GM15510 (cell line): ENCODE results near the gene ZSWIM3.

Experiments
- POLR2A ChIP-seq: IDR thresholded peaks from 3 replicates; pipeline ENCODE4 v1.6.1; 2011; ENCODE audit warnings: borderline replicate concordance; ENCODE audit not compliant: insufficient read length; ENCODE audit errors: extremely low read depth

ZSWIM3 gene

DNA sequence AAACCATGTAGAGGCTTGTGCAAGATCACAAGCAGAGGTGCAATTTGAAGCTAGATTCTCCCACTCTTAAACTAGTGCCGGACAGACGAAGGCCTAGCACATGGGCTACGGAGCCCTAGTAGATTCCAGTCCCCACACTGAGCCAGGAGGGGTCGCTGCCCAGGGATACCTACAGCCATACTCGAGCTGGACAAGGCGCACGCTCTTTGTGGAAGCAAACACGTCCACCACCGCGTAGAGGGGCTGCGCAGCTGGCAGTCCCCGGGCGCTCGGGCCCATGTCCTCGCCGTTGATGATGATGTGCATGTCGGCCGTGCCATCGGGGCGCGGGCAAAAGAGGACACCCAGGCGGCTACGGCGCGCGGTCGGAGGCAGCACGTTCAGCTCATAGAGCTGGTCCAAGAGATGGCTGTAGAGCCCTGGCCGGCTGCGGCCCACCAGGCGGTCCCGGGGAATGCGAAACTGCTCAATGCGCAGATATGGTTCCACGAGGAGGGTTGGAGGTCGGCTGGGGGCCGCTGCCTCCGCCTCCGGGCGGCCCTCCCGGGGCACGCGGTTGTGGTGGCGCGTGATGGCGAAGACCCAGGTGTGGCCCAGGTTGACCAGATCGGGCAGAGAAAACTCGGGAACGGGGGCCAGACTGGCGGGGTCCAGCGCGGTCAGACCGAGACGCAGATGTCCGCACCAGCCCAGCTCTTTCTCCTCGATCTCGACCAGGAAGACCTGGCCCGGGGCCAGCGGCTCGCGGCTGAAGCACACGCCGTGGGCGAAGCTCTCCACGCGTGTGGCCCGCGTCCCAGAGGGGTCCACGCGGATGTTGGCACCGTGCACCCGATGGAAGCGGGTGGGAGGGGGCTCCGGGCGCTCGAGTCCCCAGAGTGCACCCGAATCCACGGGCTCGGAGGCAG is 32.9 kb downstream of the ZSWIM3 start:
- TF ChIP-seq POLR2A = no peak

DNA sequence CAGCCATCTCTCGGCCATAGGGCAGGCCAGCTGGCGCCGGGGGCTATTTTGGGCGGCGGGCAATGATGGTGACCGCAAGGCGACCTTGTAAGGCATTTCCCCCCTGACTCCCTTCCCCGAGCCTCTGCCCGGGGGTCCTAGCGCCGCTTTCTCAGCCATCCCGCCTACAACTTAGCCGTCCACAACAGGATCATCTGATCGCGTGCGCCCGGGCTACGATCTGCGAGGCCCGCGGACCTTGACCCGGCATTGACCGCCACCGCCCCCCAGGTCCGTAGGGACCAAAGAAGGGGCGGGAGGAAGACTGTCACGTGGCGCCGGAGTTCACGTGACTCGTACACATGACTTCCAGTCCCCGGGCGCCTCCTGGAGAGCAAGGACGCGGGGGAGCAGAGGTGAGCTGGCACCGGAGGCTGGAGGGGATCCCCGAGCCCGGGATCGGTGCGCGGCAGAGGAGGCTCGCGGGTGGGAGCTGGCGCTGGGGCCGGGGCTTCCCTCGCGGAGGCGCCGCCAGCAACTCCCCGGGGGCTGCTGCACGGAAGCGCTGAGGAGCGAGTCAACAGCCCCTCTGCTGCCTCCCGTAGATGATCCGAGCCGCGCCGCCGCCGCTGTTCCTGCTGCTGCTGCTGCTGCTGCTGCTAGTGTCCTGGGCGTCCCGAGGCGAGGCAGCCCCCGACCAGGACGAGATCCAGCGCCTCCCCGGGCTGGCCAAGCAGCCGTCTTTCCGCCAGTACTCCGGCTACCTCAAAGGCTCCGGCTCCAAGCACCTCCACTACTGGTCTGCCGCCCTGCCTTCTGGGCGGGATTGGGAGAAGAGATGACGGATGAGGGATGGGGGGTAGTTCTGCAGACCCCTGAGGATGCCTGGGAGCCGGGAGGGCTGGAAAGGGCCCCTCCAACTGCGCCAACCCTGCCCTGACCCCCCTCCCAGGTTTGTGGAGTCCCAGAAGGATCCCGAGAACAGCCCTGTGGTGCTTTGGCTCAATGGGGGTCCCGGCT is 33.9 kb downstream of the ZSWIM3 start, which contains the start of the genes CTSA and NEURL2:
Gene CTSA, plus strand, starts transcription at position 351 of the 999 bp plus-strand sequence. Its CDS starts 234 bp downstream, at position 585.
Gene NEURL2, minus strand, starts transcription at position 224 of the 999 bp plus-strand sequence. Its CDS starts 217 bp downstream, at position 7.
- peak; percentile 76 for TF ChIP-seq POLR2A

DNA sequence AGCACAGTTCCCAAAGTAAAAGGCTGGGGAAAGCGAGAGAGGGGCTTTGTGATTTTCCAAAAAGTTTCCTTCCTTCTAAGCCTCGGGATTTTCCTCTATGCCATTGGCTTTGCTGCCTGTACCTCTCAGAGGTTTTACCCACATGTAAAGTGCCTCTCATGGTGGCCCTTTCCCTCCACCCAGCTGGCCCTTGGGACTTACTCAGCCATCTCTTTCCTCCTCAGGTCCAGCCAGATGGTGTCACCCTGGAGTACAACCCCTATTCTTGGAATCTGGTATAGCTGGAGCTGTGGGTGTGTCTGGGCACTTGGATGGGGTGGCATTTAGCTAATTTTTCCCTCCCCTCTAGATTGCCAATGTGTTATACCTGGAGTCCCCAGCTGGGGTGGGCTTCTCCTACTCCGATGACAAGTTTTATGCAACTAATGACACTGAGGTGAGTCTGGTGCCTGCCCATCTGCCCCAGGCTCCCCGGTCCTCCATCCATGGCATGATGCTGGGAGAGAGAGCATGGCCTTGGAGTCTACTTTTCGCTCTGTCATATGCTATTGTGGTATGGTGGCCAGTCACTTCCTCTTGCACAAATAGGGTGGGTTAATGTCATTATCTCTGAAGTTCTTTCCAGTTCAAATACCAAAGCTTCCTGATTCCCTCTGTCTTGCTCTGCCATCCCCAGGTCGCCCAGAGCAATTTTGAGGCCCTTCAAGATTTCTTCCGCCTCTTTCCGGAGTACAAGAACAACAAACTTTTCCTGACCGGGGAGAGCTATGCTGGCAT is 34.8 kb downstream of the ZSWIM3 start:
- TF ChIP-seq POLR2A = no peak

DNA sequence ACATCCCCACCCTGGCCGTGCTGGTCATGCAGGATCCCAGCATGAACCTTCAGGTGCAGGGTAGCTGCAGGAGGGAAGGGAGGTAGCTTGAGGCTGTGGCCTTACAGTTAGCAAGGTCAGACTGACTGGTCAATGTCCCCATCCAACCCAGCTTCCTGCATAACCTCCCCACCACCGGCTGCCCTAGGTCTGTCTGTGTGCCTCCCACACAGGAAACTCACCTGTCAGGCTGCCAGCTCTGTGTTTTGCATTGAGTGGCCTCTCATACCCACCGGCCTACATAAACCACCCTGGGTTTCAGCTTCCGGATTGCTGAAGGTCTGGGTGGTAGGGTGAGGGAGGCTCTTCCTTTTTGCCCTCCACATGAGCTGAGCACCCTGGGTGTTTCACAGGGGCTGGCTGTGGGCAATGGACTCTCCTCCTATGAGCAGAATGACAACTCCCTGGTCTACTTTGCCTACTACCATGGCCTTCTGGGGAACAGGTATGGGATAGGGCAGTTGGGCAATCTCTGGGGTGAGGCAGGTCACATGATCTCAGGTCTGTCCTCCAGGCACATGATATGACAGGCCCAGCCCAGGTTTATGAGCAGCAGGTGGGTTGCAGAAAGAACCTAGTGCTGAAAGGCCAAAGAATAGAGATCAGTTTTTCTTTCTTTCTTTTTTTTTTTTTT is 35.5 kb downstream of the ZSWIM3 start:
- TF ChIP-seq POLR2A = no peak

DNA sequence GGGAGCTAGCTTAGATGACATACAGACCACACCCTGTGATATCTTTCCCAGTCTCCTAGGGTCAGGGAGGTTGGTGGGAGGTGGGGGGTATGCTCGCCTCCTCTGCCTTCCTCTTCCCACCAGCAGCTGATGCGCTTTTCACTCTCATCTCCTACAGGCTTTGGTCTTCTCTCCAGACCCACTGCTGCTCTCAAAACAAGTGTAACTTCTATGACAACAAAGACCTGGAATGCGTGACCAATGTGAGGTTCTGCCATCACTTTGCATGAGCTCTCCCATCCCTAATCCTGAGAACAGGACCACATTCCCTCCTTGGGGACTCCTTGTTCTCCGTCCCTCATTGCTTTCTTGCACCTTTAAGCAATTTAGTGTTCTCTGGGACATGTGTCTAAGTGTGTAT is 36.4 kb downstream of the ZSWIM3 start:
- no peak for TF ChIP-seq POLR2A

DNA sequence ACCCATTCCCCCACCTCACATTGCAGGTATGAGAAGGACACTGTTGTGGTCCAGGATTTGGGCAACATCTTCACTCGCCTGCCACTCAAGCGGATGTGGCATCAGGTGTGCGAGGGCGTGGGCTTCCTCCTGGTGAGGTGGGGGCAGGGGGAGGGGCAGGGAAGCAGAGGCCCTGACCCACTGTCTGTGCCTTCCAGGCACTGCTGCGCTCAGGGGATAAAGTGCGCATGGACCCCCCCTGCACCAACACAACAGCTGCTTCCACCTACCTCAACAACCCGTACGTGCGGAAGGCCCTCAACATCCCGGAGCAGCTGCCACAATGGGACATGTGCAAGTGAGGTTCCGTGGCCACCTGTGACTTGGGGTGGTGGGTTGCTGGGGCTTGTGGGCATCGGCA is 37.4 kb downstream of the ZSWIM3 start:
- TF ChIP-seq POLR2A = no peak

DNA sequence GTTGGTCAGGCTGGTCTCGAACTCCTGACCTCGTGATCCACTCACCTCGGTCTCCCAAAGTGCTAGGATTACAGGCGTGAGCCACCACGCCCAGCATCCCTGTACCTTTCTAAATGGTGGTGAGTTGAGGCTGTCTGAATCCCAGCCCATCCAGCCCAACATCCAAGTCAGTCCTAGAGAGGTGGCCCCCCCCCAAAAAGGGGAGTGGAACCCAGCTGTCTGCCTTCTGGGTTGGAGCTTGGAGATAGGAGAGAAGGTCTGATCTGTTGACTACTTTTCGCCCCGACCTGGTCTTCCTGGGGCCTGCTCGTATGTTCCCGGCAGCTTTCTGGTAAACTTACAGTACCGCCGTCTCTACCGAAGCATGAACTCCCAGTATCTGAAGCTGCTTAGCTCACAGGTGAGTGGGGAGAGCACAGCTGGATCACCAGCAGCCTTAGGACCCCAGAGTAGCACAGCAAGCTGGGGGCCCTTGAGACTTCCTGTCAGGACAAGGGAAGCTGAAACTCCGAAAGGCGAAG is 39.3 kb downstream of the ZSWIM3 start:
- TF ChIP-seq POLR2A = no peak

DNA sequence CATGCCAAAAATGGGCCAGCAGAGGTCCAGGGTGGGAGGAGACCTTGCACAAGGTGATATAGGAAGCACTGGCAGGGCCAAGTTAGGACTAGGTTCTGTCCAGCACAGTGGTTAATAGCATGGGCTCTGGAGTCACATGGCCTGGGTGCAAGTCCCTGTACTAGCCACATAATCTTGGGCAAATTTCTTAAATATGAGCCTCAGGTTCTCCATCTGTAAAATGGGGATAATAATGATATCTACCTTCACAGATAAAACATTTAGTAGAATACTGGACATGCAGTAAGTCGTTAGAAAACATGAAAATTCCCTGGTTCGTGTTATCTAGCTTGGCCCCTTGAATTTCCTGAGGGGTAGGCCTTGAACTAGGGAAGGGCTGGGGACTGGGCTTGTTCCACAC is 39.9 kb downstream of the ZSWIM3 start:
- TF ChIP-seq POLR2A = no peak

DNA sequence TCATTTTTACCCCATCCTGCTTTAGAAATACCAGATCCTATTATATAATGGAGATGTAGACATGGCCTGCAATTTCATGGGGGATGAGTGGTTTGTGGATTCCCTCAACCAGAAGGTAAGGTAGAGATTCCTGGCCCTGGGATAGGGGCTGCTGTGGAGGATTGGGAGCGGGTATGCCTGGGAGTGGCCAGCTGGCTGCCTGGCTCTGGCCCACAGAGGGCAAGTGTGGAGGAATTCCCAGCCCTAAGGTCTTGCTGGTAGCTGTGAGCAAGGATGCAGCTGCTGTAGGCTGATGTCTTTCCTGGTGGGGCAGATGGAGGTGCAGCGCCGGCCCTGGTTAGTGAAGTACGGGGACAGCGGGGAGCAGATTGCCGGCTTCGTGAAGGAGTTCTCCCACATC is 40.3 kb downstream of the ZSWIM3 start:
- TF ChIP-seq POLR2A = no peak

DNA sequence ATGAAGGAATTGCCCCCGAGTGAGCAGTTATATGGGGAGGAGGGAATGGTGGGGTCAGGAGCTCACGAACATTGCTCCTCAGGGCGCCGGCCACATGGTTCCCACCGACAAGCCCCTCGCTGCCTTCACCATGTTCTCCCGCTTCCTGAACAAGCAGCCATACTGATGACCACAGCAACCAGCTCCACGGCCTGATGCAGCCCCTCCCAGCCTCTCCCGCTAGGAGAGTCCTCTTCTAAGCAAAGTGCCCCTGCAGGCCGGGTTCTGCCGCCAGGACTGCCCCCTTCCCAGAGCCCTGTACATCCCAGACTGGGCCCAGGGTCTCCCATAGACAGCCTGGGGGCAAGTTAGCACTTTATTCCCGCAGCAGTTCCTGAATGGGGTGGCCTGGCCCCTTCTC is 40.9 kb downstream of the ZSWIM3 start:
- no peak for TF ChIP-seq POLR2A

DNA sequence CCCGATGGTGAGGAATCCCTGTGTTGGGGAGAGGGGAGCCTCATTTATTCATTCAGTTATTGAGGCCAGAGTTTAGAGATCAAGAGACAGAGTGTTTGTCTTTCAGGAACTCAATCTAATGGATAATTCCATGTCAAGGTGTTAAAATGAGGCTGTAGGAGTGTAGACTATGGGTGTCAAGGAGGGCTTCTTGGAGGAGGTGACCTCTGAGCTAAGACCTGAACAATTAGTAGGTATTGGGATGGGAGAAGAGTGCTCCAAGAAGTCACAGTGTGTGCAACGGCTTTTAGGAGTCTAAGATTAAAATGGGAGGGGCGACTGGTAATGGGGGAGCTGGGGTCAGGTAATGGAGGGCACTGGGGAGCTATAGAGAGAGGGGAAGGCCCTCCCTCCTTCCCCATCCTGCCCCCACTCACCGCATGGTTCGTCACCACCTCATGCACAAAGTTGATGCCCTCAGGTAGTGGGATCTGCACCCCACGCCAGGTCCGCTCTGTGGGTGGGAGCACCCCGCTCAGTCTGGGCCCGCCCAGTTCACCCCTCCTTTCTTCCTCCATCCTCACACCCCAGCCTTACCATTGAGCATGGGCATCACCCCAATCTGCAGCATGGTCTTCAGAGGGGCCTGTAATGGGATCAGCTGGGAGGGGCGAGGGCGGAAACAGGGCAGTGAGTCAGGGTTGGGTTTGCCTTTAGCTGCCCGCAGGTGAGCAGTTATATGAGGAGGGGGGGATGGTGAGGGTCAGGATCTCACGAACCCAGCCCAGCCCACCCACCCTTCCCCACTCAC is 41.8 kb downstream of the ZSWIM3 start:
- TF ChIP-seq POLR2A = no peak

DNA sequence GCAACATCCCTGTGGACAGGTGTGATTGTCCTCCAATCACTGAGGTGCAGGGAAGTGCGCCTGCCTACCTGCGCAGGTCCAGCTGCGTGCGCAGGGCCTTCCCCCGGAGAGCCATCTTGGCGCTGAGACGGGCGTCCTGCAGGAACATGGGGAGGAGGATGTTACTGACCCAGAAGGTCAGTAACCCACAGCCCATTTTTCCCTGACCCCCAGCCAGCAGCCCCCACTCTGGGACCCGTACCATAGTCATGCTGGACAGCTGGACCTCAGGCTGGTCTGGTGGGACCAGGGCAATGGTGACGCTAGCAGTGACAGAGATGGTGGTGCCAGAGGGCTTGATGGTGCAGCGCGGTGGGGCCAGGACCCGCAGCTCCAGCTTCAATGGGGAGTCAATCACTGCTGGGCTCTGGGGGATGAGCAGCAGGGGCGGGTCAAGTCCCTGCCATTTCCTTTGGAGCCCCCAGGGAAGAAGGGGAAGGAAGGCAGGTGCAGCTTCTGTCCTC is 44.8 kb downstream of the ZSWIM3 start:
- TF ChIP-seq POLR2A = no peak

DNA sequence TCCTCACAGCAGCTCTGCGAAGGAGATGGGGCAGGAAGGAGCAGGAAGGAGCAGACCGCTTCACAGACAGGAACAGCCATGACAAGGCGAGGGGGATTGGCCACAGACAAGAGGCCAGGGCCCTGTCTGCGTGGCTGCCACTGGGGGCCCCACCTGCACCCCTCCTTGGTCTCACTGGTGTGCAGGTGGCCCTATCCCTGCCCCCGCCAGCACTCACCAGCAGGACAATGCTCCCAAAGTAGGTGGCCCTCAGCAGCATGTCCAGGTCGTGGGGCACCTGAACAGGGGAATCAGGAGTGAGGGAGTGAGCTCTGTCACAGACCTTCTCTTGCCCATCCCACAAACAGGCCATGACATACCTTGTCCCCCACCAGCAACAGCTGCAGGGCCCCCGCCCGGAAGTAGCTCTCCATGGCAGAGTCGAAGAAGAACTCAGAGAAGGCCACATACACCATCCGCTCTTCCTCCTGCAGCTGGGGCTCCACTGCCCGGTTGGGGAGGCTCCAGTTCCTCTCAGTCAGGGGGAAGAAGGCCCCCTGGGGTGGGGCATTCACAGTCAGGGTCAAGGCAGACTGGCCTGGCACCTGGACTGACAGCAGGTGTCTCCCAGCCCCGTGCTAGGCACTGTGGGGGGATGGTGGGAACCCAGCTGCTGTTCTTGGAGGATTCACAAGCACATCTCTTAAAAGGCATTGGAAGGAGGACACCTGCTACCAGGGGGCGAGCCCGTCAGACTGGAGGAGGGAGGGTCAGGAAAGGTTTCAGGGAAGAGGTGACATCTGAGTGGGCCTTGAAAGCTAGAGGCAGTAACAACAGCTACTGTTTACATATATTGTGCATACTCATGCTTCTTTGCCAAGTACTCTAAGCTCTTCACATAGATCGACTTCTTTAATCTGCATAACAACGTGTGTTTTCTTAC is 47.4 kb downstream of the ZSWIM3 start:
- TF ChIP-seq POLR2A = no peak
